Retina (tissue), 1 donor: ENCODE results near the gene UBE2I.
"Not testable (repeated sequence)": the region's sequence is repeated elsewhere in the genome, so short reads cannot be mapped to it uniquely, and the experiment has no call there.

ENCODE experiments used
- DNase-seq: peaks from one replicate; pipeline ENCODE4 v3.0.0-alpha.2; 2016

The UBE2I gene

GRCh38 chr16:1314399-1315068, 5.1 kb downstream of the UBE2I start:
- no peak for DNase-seq

GRCh38 chr16:1315081-1316032, 5.9 kb downstream of the UBE2I start:
- no peak for DNase-seq

DNA sequence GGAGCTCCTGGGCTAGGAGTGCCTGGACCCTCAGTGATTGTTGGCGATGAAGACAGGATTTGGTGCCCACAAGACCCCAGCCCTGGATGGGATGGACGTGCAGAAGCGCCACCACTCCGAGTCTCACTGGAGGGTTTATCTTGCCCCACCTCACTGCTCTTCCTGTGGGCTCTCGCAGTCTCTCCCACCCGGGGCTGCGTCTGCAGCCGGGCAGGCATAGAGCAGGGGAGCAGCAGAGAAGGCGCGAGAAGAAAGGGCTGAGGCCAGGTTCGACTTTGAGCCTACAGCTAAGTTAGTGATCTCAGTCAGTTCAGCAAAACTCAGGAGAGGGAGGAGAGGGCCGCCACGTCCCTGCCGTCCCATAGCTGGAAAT, 6.6 kb downstream of the UBE2I start:
- no peak for DNase-seq

DNA sequence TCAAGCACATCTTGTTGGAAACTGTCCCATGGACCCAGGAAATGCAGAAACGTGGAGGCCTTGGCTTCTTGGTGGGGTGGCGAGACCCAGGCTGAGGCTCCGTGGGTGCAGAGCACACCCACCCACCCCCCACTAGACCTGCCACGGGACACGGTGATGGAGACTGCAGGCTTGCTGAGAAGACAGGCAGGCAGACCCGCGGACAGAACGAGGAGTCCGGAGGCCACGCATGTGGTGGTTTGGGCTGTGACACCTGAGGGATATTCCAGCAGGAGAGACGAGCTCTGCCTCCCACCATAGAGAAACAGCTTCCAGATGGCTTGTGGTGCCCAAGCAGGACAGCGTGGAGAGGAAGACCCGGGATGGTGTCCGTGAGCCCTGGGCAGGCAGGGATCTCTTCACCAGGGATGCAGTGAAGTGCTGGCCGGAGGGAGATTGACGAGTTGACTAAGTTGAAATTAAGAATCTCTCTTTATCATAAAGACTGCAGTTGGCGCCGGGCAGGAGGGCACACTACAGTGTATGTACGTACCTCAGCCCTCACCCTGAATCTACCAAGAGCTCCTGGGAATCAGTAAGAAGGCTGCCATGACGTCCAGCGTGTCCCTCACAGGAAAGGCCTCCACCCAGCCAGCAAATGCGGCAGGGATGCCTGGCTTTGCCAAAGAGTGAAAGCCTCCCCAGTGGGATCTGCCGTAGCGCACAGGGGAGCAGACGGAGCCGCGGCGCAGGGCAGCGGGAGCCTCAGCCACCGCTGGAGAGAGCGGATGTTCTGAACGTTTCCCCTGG, 8.2 kb downstream of the UBE2I start:
- DNase-seq: no peak

GRCh38 chr16:1318268-1318545, 8.8 kb downstream of the UBE2I start:
- no peak for DNase-seq

GRCh38 chr16:1319041-1319440, 9.6 kb downstream of the UBE2I start:
- DNase-seq: no peak

GRCh38 chr16:1320097-1320496, 10.7 kb downstream of the UBE2I start:
- DNase-seq: no peak

GRCh38 chr16:1320658-1321240, 11.3 kb downstream of the UBE2I start:
- no peak for DNase-seq

- DNase-seq: no peak
Observed at GRCh38 chr16:1322407-1322806, 13.0 kb downstream of the UBE2I start.

- DNase-seq: no peak
Observed at GRCh38 chr16:1323296-1324239, 14.1 kb downstream of the UBE2I start.

- DNase-seq: no peak
Observed at GRCh38 chr16:1324286-1324826, 14.9 kb downstream of the UBE2I start.

GRCh38 chr16:1325261-1325660, 15.8 kb downstream of the UBE2I start:
- DNase-seq: no peak

- DNase-seq: no peak
Observed at GRCh38 chr16:1325673-1326371, 16.4 kb downstream of the UBE2I start.

DNA sequence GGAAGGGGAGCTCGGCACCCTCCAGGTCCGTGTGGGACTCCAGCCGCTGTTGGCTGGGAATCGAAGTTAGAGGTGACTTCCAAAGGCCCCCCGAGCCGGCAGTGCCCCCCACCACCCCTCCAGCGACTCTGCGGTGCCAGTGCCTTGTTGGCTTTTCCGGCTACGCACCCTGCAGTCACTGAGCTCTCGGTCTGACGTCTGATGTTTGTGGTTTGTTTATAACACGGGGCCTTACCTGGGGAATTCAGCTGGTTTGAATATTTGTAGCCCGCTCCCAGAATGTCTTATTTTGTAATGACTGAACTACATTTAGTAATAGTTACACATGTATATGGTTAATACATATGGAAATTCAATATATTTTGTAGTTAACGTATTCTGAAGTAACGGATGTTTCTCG, 17.0 kb downstream of the UBE2I start:
- no peak for DNase-seq

DNA sequence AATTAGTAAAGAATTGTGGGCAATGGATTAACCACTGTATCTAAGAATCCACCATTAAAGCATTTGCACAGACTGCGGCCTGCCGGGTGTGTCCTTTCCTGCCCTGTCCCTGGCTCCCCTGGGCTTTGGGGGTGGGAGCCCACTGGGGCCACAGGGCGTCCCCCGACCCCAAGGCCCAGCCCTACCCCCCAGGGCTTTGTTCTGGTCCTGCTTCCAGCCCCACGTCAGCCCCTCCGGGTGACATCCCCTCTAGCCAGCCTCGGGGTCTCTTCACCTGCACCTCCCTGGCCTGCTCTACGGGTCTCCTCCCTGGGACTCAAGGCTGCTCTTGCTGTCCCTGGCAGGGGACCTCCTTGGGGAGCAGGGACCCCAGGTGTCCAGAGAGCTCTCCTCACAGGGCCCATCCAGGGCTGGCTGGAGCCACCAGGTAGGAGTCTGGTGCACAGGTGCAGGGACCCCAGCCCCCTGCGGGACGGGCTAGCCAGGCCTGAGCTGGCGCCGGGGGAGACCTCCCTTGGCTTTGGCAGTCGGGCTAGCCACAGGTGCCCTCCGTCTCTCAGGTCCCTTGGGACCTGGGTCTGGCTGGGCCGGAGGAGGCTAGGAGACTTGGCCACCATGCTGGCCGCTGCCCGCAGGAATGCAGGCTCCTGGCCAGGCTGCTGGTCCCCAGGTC, 17.6 kb downstream of the UBE2I start:
- no peak for DNase-seq

GRCh38 chr16:1327619-1327947, 18.1 kb downstream of the UBE2I start:
- DNase-seq: no peak

- DNase-seq: not testable (repeated sequence)
Observed at GRCh38 chr16:1328136-1328535, 18.7 kb downstream of the UBE2I start.

DNA sequence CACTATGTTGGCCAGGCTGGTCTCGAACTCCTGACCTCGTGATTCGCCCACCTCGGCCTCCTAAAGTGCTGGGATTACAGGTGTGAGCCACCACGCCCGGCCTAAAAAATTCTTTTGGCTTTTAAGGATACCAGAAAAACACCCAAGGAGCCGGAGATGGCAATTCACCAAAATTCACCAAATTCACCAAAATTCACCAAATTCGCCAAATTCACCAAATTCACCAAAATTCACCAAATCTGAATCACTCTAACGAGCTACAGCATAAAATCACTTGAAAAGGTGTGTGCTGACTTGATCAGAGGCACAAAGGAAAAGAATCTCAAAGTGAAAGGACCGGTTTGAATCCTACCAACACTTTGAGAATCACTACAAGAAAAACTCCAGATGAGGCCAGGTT, 19.5 kb downstream of the UBE2I start:
- DNase-seq: not testable (repeated sequence)

DNA sequence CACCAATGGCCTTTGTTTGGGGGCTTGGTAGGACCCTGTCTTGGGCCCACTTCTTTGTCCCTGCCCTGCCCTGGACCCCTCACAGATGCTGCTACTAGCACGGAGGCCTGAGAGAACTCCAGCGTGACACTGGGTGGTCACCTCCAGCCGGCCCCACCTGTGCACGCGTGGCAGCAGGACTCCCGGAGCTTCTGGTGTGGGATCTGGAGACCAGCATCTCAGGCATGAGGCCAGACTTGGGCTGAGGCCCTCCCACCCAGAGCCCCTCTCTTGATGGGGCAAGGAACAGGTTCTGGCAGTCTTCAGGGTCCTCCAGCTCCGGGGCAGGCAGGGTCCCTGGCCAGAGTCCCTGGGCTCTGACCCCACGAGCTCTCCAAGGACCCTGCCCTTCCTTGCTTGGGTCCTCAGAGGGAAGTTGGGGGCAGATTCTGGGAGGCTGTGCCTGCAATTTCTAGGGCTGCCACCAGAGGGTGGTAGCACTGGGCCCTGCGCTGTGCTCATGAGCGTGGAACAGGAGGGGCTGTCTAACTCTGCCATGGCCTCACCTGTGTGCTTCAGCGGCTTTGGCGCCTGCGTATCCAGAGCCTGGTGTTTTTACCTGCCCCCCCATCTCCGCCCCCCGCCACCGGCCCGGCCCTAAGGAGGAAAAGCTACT, 21.0 kb downstream of the UBE2I start:
- no peak for DNase-seq
